Measurements from ENCODE around the gene CDKN1A. TPM values are rescaled to one million over a fixed set of nuclear protein-coding genes. Genes with fewer than 3 reads are reported as not detected.
A peak's percentile ranks its signal among the peaks of the same experiment; 100 is the strongest.

The CDKN1A gene
- total RNA-seq, result 10 to 100 TPM in 4 of 5 donors, 1 to 10 TPM in 1; 9.6 to 88.9 (median 11.8) TPM
- total RNA-seq (2013), result 3.5 TPM
- 2.7 to 255 (median 83.0) reads per million in 29 experiments for total RNA-seq

GRCh38 chr6:36678488-36679042 lies at the start of gene CDKN1A:
Gene CDKN1A (plus strand): TSS chr6:36678714. CDS start chr6:36684102, 5,388 bp downstream.
- peak; percentile 41 to 83 (median 56) for DNase-seq
- POLR2A ChIA-PET, result interaction anchor here in 1 of 2 donors (0.5 to 0.6 kb wide), 2 partner anchors 70 to 755 kb away, joined by 3 to 4 read pairs; no protein-coding TSS in a partner anchor
- Histone ChIP-seq H3K27me3 (replicated peaks in 1 of 2; ENCODE audit: control insufficient read depth in 2 of 2, extremely low read depth in 1 of 2, insufficient read depth in 2 of 2, low read length in 1 of 2) (peaks cover 0 to 24% of the 10 kb centered on the region in 2 experiments), H3K36me3 (ENCODE audit: control insufficient read depth in 2 of 2, extremely low read depth in 1 of 2, insufficient read depth in 1 of 2, low read length in 1 of 2) (no peaks in the 10 kb centered on the region), H3K4me1 (ENCODE audit: control insufficient read depth in 1 of 2, extremely low read depth in 1 of 2, insufficient read depth in 2 of 2, low read length in 2 of 2) (peaks cover 14 to 51% of the 10 kb centered on the region in 2 experiments), H3K9me3 (no peaks in the 10 kb centered on the region), H3K27ac (ENCODE audit: low read length) (peak within 1 kb of the TSS; percentile 52), H3K4me3 (ENCODE audit: control insufficient read depth in 1 of 2, extremely low read depth in 1 of 2, low read length in 1 of 2) (peak within 1 kb of the TSS; percentile 74 to 78)
- Mint-ChIP-seq H3K27ac (peak within 1 kb of the TSS; percentile 80 to 82), H3K27me3 (no peaks in the 10 kb centered on the region), H3K9me3 (no peaks in the 10 kb centered on the region), H3K4me3 (peak within 1 kb of the TSS; percentile 85 to 96 (median 89)), H3K4me1 (peaks cover 44 to 48% (median 48%) of the 10 kb centered on the region in 3 donors), H3K36me3 (peaks cover 5% of the 10 kb centered on the region)
- under 1% methylated on average over 63 of the region's 63 CpGs for WGBS (ENCODE audit: insufficient coverage)
- ATAC-seq (replicated peaks in 1 of 4), result peak; percentile 49 to 65 (median 59)
- CTCF ChIA-PET, result interaction anchor here in 1 of 2 donors (0.6 to 1.0 kb wide), 2 partner anchors 64 to 190 kb away, joined by 3 to 7 read pairs; no protein-coding TSS in a partner anchor

DNA sequence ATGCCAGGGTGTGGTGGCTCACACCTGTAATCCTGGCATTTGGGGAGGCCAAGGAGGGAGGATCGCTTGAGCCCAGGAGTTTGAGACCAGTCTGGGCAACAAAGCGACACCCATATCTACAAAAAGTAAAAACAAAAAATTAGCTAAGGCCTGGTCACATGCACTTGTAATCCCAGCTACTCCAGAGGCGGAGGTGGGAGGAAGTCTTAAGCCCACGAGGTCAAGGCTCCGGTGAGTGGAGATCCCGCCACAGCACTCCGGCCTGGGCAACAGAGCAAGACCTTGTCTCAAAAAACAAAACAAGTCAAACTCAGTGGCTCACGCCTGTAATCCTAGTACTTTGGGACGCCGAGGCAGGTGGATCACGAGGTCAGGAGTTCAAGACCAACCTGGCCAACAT lies 48.7 kb upstream of the CDKN1A start:
- H3K27me3 Mint-ChIP-seq, result no peaks in the 10 kb centered on the region

GRCh38 chr6:36631326-36632011 lies 47.0 kb upstream of the CDKN1A start:
- Mint-ChIP-seq H3K4me1 (no peaks in the 10 kb centered on the region), H3K27me3 (no peaks in the 10 kb centered on the region), H3K27ac (no peak overlapping the region), H3K4me3 (no peak overlapping the region), H3K9me3 (no peaks in the 10 kb centered on the region), H3K36me3 (no peaks in the 10 kb centered on the region)
- POLR2A ChIA-PET, result no interaction called here
- DNase-seq (no peak), ATAC-seq (replicated peaks in 1 of 4) (no peak)
- H3K27ac ChIP-seq (ENCODE audit: low read length), result no peak overlapping the region
- H3K4me1 ChIP-seq (ENCODE audit: control insufficient read depth in 1 of 2, extremely low read depth in 1 of 2, insufficient read depth in 2 of 2, low read length in 2 of 2), result no peaks in the 10 kb centered on the region
- H3K4me3 ChIP-seq (ENCODE audit: control insufficient read depth in 1 of 2, extremely low read depth in 1 of 2, low read length in 1 of 2), result no peak overlapping the region
- H3K36me3 ChIP-seq (ENCODE audit: control insufficient read depth in 2 of 2, extremely low read depth in 1 of 2, insufficient read depth in 1 of 2, low read length in 1 of 2), result no peaks in the 10 kb centered on the region
- CTCF ChIA-PET, result no interaction called here
- WGBS (ENCODE audit: insufficient coverage), result 86% methylated on average over 5 of the region's 14 CpGs
- peaks cover 0 to 14% of the 10 kb centered on the region in 2 experiments for H3K27me3 ChIP-seq (replicated peaks in 1 of 2; ENCODE audit: control insufficient read depth in 2 of 2, extremely low read depth in 1 of 2, insufficient read depth in 2 of 2, low read length in 1 of 2)
- H3K9me3 ChIP-seq, result no peaks in the 10 kb centered on the region

More for the DNA sequence above, 48.7 kb upstream of the CDKN1A start:
- Histone ChIP-seq H3K27ac (ENCODE audit: low read length) (no peak overlapping the region), H3K27me3 (replicated peaks in 1 of 2; ENCODE audit: control insufficient read depth in 2 of 2, extremely low read depth in 1 of 2, insufficient read depth in 2 of 2, low read length in 1 of 2) (peaks cover 0 to 4% of the 10 kb centered on the region in 2 experiments), H3K4me3 (ENCODE audit: control insufficient read depth in 1 of 2, extremely low read depth in 1 of 2, low read length in 1 of 2) (no peak overlapping the region), H3K9me3 (no peaks in the 10 kb centered on the region), H3K36me3 (ENCODE audit: control insufficient read depth in 2 of 2, extremely low read depth in 1 of 2, insufficient read depth in 1 of 2, low read length in 1 of 2) (no peaks in the 10 kb centered on the region), H3K4me1 (ENCODE audit: control insufficient read depth in 1 of 2, extremely low read depth in 1 of 2, insufficient read depth in 2 of 2, low read length in 2 of 2) (no peaks in the 10 kb centered on the region)
- CTCF ChIA-PET, result interaction anchor here in 1 of 2 donors (0.5 kb wide), 1 partner anchor 21 kb away, joined by 3 read pairs; no protein-coding TSS in a partner anchor
- no peaks in the 10 kb centered on the region for H3K4me1 Mint-ChIP-seq
- H3K9me3 Mint-ChIP-seq, result no peaks in the 10 kb centered on the region
- no peak for DNase-seq
- POLR2A ChIA-PET, result interaction anchor here in 1 of 2 donors (0.5 kb wide), 1 partner anchor 50 kb away, joined by 3 read pairs; no protein-coding TSS in a partner anchor
- H3K27ac Mint-ChIP-seq, result no peak overlapping the region
- ATAC-seq (replicated peaks in 1 of 4), result no peak
- no peaks in the 10 kb centered on the region for H3K36me3 Mint-ChIP-seq
- H3K4me3 Mint-ChIP-seq, result no peak overlapping the region
- WGBS (ENCODE audit: insufficient coverage), result 94% methylated on average over 4 of the region's 11 CpGs

- H3K4me3 Mint-ChIP-seq, result no peak overlapping the region
- no peaks in the 10 kb centered on the region for H3K9me3 ChIP-seq
- ChIA-PET POLR2A (interaction anchor here in 1 of 2 donors (0.7 kb wide), 1 partner anchor 823 kb away, joined by 5 read pairs; no protein-coding TSS in a partner anchor), CTCF (interaction anchor here (0.5 to 0.7 kb wide), 3 partner anchors 49 to 1158 kb away, joined by 3 to 4 read pairs (median 4); no protein-coding TSS in a partner anchor)
- peaks cover 0 to 2% of the 10 kb centered on the region in 2 donors for H3K27me3 Mint-ChIP-seq
- H3K27me3 ChIP-seq (replicated peaks in 1 of 2; ENCODE audit: control insufficient read depth in 2 of 2, extremely low read depth in 1 of 2, insufficient read depth in 2 of 2, low read length in 1 of 2), result peaks cover 0 to 25% of the 10 kb centered on the region in 2 experiments
- WGBS (ENCODE audit: insufficient coverage), result 92% methylated on average over 5 of the region's 6 CpGs
- DNase-seq (no peak), ATAC-seq (replicated peaks in 1 of 4) (no peak)
- no peaks in the 10 kb centered on the region for H3K4me1 ChIP-seq (ENCODE audit: control insufficient read depth in 1 of 2, extremely low read depth in 1 of 2, insufficient read depth in 2 of 2, low read length in 2 of 2)
- no peak overlapping the region for H3K4me3 ChIP-seq (ENCODE audit: control insufficient read depth in 1 of 2, extremely low read depth in 1 of 2, low read length in 1 of 2)
- no peaks in the 10 kb centered on the region for H3K36me3 Mint-ChIP-seq
- H3K36me3 ChIP-seq (ENCODE audit: control insufficient read depth in 2 of 2, extremely low read depth in 1 of 2, insufficient read depth in 1 of 2, low read length in 1 of 2), result no peaks in the 10 kb centered on the region
- H3K27ac ChIP-seq (ENCODE audit: low read length), result no peak overlapping the region
- no peaks in the 10 kb centered on the region for H3K4me1 Mint-ChIP-seq
- no peak overlapping the region for H3K27ac Mint-ChIP-seq
- H3K9me3 Mint-ChIP-seq, result no peaks in the 10 kb centered on the region
Observed at GRCh38 chr6:36633370-36633769, 45.1 kb upstream of the CDKN1A start.

DNA sequence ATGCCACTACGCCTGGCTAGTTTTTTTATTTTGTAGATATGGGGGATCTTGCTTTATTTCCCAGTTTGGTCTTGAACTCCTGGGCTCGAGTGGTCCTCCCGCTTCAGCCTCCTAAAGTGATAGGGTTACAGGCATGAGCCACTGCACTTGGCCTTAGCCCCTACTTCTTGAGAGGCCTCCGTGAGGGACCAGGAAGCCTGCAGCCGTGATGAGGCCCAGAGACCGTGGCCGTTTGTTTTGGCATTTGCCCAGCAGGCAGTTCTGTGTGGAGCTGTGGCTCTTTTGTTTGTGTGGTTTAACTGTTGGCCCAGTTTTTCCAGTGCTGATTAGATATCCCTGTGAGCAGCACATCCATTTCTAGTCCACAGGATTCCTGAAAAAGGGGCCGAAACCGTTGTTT lies 44.6 kb upstream of the CDKN1A start:
- Histone ChIP-seq H3K36me3 (ENCODE audit: control insufficient read depth in 2 of 2, extremely low read depth in 1 of 2, insufficient read depth in 1 of 2, low read length in 1 of 2) (no peaks in the 10 kb centered on the region), H3K27me3 (replicated peaks in 1 of 2; ENCODE audit: control insufficient read depth in 2 of 2, extremely low read depth in 1 of 2, insufficient read depth in 2 of 2, low read length in 1 of 2) (peaks cover 0 to 25% of the 10 kb centered on the region in 2 experiments), H3K4me1 (ENCODE audit: control insufficient read depth in 1 of 2, extremely low read depth in 1 of 2, insufficient read depth in 2 of 2, low read length in 2 of 2) (no peaks in the 10 kb centered on the region), H3K4me3 (ENCODE audit: control insufficient read depth in 1 of 2, extremely low read depth in 1 of 2, low read length in 1 of 2) (no peak overlapping the region), H3K27ac (ENCODE audit: low read length) (no peak overlapping the region), H3K9me3 (no peaks in the 10 kb centered on the region)
- 80% methylated on average over 4 of the region's 9 CpGs for WGBS (ENCODE audit: insufficient coverage)
- Mint-ChIP-seq H3K4me3 (no peak overlapping the region), H3K36me3 (no peaks in the 10 kb centered on the region), H3K4me1 (no peaks in the 10 kb centered on the region), H3K27ac (no peak overlapping the region), H3K27me3 (peaks cover 0 to 2% of the 10 kb centered on the region in 2 donors), H3K9me3 (no peaks in the 10 kb centered on the region)
- ChIA-PET POLR2A (no interaction called here), CTCF (interaction anchor here (0.5 to 0.7 kb wide), 3 partner anchors 49 to 1158 kb away, joined by 3 to 4 read pairs (median 4); no protein-coding TSS in a partner anchor)
- no peak for DNase-seq
- no peak for ATAC-seq (replicated peaks in 1 of 4)

GRCh38 chr6:36634317-36635108 lies 44.0 kb upstream of the CDKN1A start:
- no peak overlapping the region for H3K4me3 Mint-ChIP-seq
- Histone ChIP-seq H3K4me3 (ENCODE audit: control insufficient read depth in 1 of 2, extremely low read depth in 1 of 2, low read length in 1 of 2) (no peak overlapping the region), H3K27me3 (replicated peaks in 1 of 2; ENCODE audit: control insufficient read depth in 2 of 2, extremely low read depth in 1 of 2, insufficient read depth in 2 of 2, low read length in 1 of 2) (peaks cover 0 to 25% of the 10 kb centered on the region in 2 experiments), H3K36me3 (ENCODE audit: control insufficient read depth in 2 of 2, extremely low read depth in 1 of 2, insufficient read depth in 1 of 2, low read length in 1 of 2) (no peaks in the 10 kb centered on the region), H3K27ac (ENCODE audit: low read length) (no peak overlapping the region), H3K4me1 (ENCODE audit: control insufficient read depth in 1 of 2, extremely low read depth in 1 of 2, insufficient read depth in 2 of 2, low read length in 2 of 2) (no peaks in the 10 kb centered on the region), H3K9me3 (no peaks in the 10 kb centered on the region)
- DNase-seq, result no peak
- H3K27ac Mint-ChIP-seq, result no peak overlapping the region
- no peaks in the 10 kb centered on the region for H3K9me3 Mint-ChIP-seq
- no peaks in the 10 kb centered on the region for H3K4me1 Mint-ChIP-seq
- POLR2A ChIA-PET, result no interaction called here
- WGBS (ENCODE audit: insufficient coverage), result 74% methylated on average over 8 of the region's 16 CpGs
- CTCF ChIA-PET, result interaction anchor here in 1 of 2 donors (0.7 kb wide), 1 partner anchor 48 kb away, joined by 3 read pairs; no protein-coding TSS in a partner anchor
- ATAC-seq (replicated peaks in 1 of 4), result no peak
- H3K27me3 Mint-ChIP-seq, result peaks cover 0 to 2% of the 10 kb centered on the region in 2 donors
- H3K36me3 Mint-ChIP-seq, result no peaks in the 10 kb centered on the region
